ENCODE data around the gene ADGRA1. TPM values are rescaled to one million over a fixed set of nuclear protein-coding genes. Genes with fewer than 3 reads are reported as not detected.

Gene ADGRA1
- total RNA-seq, 2 donors from 2014 or later = 0.24 to 1.0 TPM

- Mint-ChIP-seq H3K27me3 (ENCODE audit: insufficient read depth) (peaks cover 26% of the 10 kb centered on the region), H3K9me3 (peaks cover 4% of the 10 kb centered on the region), H3K36me3 (ENCODE audit: low read depth) (no peaks in the 10 kb centered on the region), H3K4me1 (peaks cover 2% of the 10 kb centered on the region), H3K27ac (no peak overlapping the region), H3K4me3 (no peak overlapping the region)
- Histone ChIP-seq H3K4me3 (ENCODE audit: low read length) (no peak overlapping the region), H3K27me3 (ENCODE audit: control insufficient read depth, insufficient read depth, low read length, poor library complexity, severe bottlenecking) (peaks cover 26% of the 10 kb centered on the region), H3K4me1 (ENCODE audit: control insufficient read depth, insufficient read depth, low read length) (peaks cover 4% of the 10 kb centered on the region), H3K9ac (ENCODE audit: extremely low read depth, low read length, poor library complexity, severe bottlenecking) (no peak overlapping the region), H3K27ac (ENCODE audit: low read depth, low read length) (no peak overlapping the region), H3K9me3 (ENCODE audit: control insufficient read depth, low read length) (no peaks in the 10 kb centered on the region), H3K36me3 (ENCODE audit: control insufficient read depth, insufficient read depth, low read length) (no peaks in the 10 kb centered on the region)
- no peak for DNase-seq
- WGBS, 2 experiments (ENCODE audit: insufficient coverage in 1 of 2, insufficient read length in 1 of 2) = 89 to 92% methylated on average over 20 to 30 of the region's 30 CpGs
- no peak for TF ChIP-seq CTCF (conservative IDR thresholded peaks at IDR 0.05)
Measured at GRCh38 chr10:133083422-133084100, 4.2 kb upstream of the ADGRA1 start.

GRCh38 chr10:133084491-133084890 lies 3.2 kb upstream of the ADGRA1 start:
- TF ChIP-seq CTCF (conservative IDR thresholded peaks at IDR 0.05) = no peak
- Mint-ChIP-seq H3K4me1 (peaks cover 2% of the 10 kb centered on the region), H3K27me3 (ENCODE audit: insufficient read depth) (peaks cover 35% of the 10 kb centered on the region)

GRCh38 chr10:133085251-133086125 lies 2.2 kb upstream of the ADGRA1 start:
- Histone ChIP-seq H3K9me3 (ENCODE audit: control insufficient read depth, low read length) (no peaks in the 10 kb centered on the region), H3K9ac (ENCODE audit: extremely low read depth, low read length, poor library complexity, severe bottlenecking) (no peak overlapping the region), H3K27me3 (ENCODE audit: control insufficient read depth, insufficient read depth, low read length, poor library complexity, severe bottlenecking) (peaks cover 44% of the 10 kb centered on the region), H3K36me3 (ENCODE audit: control insufficient read depth, insufficient read depth, low read length) (no peaks in the 10 kb centered on the region), H3K4me1 (ENCODE audit: control insufficient read depth, insufficient read depth, low read length) (peaks cover 4% of the 10 kb centered on the region), H3K4me3 (ENCODE audit: low read length) (no peak overlapping the region), H3K27ac (ENCODE audit: low read depth, low read length) (no peak overlapping the region)
- H3K9me3 Mint-ChIP-seq = no peaks in the 10 kb centered on the region
- H3K36me3 Mint-ChIP-seq (ENCODE audit: low read depth) = no peaks in the 10 kb centered on the region
- H3K27ac Mint-ChIP-seq = no peak overlapping the region
- no peak overlapping the region for H3K4me3 Mint-ChIP-seq
- H3K4me1 Mint-ChIP-seq = peaks cover 2% of the 10 kb centered on the region
- 90% methylated on average over 20 to 32 of the region's 32 CpGs for whole genome bisulfite sequencing, 2 experiments (ENCODE audit: insufficient coverage in 1 of 2, insufficient read length in 1 of 2)
- peak; percentile 48 for TF ChIP-seq CTCF (conservative IDR thresholded peaks at IDR 0.05)
- DNase-seq = no peak
- peaks cover 42% of the 10 kb centered on the region for H3K27me3 Mint-ChIP-seq (ENCODE audit: insufficient read depth)

More at GRCh38 chr10:133084491-133084890, 3.2 kb upstream of the ADGRA1 start:
- H3K27me3 ChIP-seq (ENCODE audit: control insufficient read depth, insufficient read depth, low read length, poor library complexity, severe bottlenecking) = peaks cover 35% of the 10 kb centered on the region
- no peak overlapping the region for H3K27ac ChIP-seq (ENCODE audit: low read depth, low read length)
- H3K4me1 ChIP-seq (ENCODE audit: control insufficient read depth, insufficient read depth, low read length) = peaks cover 4% of the 10 kb centered on the region
- peaks cover 4% of the 10 kb centered on the region for H3K9me3 Mint-ChIP-seq
- H3K9ac ChIP-seq (ENCODE audit: extremely low read depth, low read length, poor library complexity, severe bottlenecking) = no peak overlapping the region
- H3K4me3 ChIP-seq (ENCODE audit: low read length) = no peak overlapping the region
- no peaks in the 10 kb centered on the region for H3K36me3 Mint-ChIP-seq (ENCODE audit: low read depth)
- no peak overlapping the region for H3K4me3 Mint-ChIP-seq
- no peaks in the 10 kb centered on the region for H3K9me3 ChIP-seq (ENCODE audit: control insufficient read depth, low read length)
- H3K27ac Mint-ChIP-seq = no peak overlapping the region
- DNase-seq = no peak
- H3K36me3 ChIP-seq (ENCODE audit: control insufficient read depth, insufficient read depth, low read length) = no peaks in the 10 kb centered on the region
- 92 to 96% methylated on average over 12 to 17 of the region's 17 CpGs for WGBS, 2 experiments (ENCODE audit: insufficient coverage in 1 of 2, insufficient read length in 1 of 2)

Data from endodermal cell (in vitro differentiated cells).